8988T (cell line): ENCODE measurements around the gene NDUFV1.
"Not testable (repeated sequence)": the region's sequence is repeated elsewhere in the genome, so short reads cannot be mapped to it uniquely, and the experiment has no call there.

Experiments
- DNase-seq: peaks from one replicate; pipeline ENCODE4 v3.0.0; 2011

NDUFV1 gene

GRCh38 chr11:67657300-67657699 lies 50.6 kb downstream of the NDUFV1 start:
- no peak for DNase-seq

GRCh38 chr11:67659651-67660165 lies 53.0 kb downstream of the NDUFV1 start:
- not testable (repeated sequence) for DNase-seq

DNA sequence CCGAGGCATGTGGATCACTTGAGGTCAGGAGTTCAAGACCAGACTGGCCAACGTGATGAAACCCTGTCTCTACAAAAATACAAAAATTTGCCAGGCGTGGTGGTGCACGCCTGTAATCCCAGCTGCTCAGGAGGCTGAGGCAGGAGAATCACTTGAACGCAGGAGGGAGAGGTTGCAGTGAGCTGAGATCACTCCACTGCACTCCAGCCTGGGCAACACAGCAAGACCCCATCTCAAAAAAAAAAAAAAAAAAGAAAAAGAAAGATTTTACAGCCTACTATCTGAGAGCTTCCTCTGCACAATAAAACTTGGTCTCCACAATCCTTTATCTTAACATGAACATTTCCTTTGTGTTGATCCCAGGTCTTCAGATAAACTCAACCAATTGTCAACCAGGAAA lies 54.0 kb downstream of the NDUFV1 start:
- DNase-seq = not testable (repeated sequence)
